GM19193 (cell line): ENCODE data around the gene PEAK1.

Experiments
- POLR2A ChIP-seq: IDR thresholded peaks from 4 replicates; pipeline ENCODE4 v1.6.1; 2011; ENCODE audit not compliant: insufficient read depth, insufficient read length; ENCODE audit errors: extremely low read depth

The PEAK1 gene

DNA sequence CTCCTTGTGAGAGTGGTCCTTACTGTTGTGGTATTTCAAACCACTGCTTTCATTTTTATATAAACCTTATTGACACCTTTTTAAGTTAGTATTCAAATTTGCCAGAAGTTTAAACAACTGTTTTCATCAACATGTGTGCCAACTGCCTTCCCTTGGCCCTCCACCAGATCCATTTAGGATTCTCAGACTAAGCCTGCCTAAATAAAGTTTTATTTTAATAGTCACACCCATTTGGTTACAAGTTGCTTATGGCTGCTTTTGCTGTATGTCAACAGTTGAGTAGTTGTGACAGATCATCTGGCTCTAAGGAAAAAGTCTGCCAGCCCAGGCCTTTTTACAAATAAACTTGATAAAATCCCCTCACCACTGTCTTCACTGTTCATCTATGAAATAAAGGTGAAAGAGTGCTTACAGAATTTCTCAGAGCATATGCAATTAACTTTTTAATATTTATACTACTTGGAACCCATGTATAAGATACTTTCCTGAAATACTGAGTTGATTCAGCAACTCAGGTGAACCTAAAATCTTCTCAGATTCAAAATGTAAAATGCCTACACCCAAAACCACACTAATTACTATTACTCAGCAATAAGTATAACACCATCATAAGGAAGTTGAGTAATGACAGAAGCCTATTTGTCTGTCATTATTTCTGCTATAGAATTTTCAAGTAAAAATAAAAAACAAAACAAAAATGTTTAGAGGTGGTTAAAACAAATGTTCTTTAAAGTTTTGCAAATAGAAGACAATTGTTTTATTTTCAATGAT, 35.1 kb downstream of the PEAK1 start:
- no peak for TF ChIP-seq POLR2A

DNA sequence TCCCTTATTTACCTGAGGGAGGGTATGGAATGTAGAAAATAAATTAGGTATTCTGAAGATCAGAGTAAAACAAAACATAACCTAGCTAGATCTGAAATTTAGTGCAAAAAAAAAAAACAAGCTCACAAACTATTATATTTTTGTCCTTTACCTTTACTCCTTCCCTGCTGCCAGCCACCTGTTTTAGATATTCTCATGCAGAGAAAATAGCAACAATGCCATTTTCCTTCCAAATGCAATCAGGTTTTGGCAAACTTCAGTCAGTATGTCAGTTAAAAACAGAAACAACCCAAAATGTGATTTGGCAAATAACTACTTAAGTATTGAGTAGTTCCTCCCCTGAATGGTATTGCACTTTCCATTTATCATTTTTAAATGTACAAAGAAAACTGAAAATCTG, 35.8 kb downstream of the PEAK1 start:
- TF ChIP-seq POLR2A, result no peak

DNA sequence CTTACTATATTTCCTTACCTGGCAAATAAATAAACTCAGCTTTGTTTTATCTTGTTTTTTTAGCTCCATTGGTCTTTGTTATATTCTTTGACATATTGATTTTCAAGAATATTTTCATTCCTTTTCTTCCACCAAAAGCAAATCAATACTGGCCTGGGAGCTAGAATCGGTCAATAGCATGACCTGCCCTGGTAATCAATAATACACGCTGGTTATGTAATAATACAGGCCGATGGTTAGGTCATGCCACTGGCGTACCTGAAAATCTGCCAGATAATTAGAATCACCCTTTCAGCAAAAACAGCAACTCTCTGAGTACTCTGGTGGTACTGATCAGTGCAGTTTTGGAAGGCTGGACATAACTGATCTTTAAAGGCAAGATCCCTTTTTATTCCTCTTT, 39.9 kb downstream of the PEAK1 start:
- no peak for TF ChIP-seq POLR2A

DNA sequence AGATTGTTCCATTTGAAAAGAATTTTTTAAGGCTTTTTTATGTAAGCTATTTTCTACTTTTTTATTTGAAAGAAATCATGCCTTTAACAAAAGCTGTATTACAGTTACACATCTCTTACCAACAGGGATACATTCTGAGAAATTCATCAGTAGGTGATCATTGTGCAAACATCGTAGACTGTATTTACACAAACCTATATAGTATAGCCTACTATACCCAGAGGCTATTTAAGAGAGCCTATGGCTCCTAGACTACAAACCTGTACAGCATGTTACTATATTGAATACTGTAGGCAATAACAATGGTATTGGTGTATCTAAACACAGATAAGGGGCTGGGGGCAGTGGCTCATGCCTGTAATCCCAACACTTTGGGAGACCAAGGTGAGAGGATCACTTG, 43.1 kb downstream of the PEAK1 start:
- no peak for TF ChIP-seq POLR2A

DNA sequence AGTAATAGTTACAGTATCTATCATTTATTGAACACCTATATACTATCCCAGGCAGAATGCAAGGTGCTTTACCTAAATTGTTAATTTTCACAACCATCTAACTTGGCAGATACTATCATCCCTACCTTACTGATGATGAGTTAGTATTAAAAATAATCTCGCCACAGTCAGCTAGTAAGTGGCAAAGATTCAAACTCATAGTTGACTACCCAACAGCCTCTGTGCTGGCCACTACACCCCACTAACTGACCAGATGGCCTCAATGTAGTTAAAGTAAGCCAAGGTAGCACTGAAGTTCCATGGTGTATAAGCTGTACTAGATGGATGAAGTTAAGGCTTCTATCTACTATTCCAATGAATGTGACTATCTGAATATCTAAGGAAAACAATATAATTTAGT, 44.8 kb downstream of the PEAK1 start:
- TF ChIP-seq POLR2A, result no peak

DNA sequence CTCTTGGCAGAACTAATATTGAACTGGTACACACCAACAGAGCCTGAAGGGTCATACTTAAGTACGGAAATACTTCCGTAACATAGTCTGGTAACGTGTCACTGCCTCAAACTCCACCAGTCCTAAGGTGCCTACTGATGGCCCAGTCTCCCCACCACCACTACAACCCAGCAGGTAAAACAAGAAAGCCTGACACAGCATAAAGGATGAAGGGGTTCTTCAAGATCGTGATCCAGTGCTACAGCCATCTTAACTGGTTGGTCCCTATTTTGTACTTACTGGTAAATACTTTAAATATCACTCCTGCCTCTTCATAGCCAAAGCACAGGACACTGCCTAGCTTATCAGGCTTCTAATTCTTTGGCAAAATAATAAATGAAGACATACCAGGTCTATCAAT, 46.5 kb downstream of the PEAK1 start:
- TF ChIP-seq POLR2A, result no peak

DNA sequence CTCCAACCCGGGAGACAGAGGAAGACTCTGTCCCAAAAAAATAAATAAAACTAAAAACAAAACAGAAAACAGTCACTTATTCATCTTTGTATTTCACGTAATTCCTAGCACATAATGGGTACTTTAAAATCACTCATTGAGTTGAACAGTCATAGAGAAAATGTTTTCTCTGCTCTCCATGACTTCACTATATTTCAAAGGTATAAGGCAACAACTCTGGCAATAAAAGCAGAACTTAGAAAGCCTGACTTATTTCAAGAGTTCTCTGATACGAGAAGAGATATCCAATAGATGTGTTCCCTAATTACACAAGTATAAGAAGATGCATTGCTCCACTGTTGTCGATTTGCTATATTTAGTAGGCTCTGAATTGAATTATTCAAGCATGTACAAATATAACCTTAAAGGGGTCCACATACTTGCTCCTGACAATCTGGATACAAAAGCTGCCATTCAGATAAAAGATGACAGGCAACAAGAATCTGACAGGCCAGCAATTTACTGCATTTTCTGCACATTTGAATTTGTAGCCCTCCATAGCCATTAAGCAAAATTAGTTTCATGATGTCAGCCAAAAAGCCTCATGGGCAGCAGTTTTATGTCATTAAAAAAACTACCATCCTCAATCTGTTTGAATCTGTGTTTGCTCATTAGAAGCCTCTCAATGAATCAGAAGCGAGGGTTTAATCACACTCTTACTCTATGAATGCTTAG, 47.9 kb downstream of the PEAK1 start:
- TF ChIP-seq POLR2A, result no peak

DNA sequence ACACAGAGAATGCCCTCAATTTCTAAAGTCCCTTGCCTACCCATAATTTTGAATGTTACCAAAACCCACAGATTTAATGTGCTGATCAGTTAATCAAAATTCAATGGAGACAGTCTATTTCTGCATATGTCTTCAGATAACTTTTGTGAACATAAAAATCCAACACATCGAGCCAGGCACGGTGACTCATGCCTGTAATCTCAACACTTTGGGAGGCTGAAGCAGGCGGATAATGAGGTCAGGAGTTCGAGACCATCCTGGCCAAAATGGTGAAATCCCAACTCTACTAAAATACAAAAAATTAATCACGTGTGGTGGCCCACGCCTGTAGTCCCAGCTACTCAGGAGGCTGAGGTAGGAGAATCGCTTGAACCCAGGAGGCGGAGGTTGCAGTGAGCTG, 49.3 kb downstream of the PEAK1 start:
- TF ChIP-seq POLR2A, result no peak

DNA sequence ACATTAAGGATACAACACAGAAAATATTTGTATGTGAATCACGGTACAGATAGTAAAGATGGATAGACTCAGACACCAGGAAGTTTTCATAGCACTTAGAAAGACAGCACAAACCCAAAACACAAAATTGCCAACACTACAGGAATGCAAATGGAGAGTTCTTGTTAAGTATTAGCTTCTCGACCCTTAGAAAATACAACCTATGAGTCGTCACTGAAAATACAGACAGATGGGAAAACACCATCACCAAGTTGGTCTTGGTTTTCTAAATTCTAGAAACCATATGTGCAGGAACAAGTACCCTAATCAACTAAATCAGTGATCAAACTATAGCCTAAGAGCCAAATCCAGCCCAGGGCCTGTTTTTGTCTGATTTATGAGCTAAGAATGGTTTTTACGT, 50.7 kb downstream of the PEAK1 start:
- TF ChIP-seq POLR2A, result no peak

DNA sequence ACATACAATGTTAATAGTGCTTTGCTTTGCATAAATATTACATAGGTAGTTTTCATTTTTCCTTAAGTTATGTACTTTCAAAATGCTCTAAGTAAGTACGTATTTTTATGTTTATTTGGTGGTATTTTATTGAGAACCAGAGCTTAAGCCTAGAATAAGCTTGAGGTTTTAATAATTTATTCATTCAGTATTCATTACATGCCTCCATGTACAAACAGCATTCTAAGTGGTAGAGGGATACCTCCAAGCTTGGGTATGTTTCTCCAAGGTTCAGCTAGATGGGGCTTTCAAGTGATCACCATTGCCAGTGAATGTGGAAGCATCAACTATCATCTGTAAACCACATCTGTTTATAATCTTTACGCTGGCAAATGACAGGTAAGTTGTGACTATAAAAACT, 52.3 kb downstream of the PEAK1 start:
- no peak for TF ChIP-seq POLR2A

DNA sequence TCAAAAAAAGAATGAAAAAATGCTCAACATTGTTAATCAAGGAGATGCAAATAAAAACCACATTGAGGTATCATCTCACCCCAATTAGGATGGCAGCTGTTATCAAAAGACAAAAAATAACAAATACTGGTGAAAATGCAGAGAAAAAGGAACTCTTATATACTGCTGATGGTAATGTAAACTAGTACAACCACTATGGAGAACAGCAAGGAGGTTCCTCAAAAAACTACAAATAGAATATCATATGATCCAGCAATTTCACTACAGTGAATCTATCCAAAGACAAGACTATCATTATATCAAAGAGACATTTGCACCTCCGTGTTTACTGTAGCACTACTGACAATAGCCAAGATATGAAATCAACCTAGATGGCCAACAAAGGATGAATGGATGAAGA, 58.4 kb downstream of the PEAK1 start:
- no peak for TF ChIP-seq POLR2A

DNA sequence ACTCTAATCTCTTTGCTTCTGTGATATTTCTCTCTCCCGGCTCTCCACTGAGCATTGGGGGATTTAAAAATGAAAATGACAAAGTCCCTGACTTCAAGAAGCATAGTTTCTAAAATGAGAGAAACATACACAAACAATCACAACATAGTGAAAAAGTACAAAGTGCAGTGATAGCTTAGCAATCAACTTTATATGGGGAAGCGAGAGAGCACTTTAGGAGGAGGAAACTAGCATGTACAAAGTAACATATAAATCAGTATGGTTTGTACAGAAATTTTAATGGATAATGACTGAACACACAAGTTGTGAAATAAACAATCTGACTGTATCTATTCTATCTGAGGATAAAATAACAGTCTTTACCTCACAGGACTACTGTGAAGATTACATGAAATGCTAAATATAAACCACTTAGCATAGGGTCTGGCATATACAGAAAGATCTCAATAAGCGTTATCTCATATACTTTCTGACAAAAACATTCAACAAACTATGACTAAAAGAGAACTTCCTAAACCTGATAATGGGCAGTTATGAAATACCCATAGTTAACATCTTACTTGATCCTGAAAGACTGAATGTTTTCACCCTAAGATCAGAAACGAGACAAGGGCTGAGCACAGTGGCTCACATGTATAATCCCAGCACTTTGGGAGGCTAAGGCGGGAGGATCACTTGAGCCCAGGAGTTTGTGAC, 61.2 kb downstream of the PEAK1 start:
- TF ChIP-seq POLR2A, result no peak

DNA sequence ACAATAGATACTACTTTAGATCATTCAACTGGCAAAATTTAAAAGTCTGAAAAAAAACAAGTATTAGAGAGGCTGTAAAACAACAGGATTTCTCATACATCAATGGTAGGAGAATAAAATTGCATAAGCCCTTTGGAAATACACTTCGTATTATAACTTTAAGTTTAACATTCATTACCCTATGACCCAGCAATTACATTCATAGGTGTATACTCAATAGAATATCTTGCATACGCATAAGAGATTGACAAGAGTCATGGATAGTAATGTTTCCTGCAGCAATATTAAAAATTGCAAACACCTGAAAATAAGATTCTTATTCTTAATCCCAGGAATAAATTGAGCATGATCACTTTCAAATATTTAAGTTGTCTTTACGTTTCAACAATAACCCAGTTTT, 63.6 kb downstream of the PEAK1 start:
- no peak for TF ChIP-seq POLR2A

DNA sequence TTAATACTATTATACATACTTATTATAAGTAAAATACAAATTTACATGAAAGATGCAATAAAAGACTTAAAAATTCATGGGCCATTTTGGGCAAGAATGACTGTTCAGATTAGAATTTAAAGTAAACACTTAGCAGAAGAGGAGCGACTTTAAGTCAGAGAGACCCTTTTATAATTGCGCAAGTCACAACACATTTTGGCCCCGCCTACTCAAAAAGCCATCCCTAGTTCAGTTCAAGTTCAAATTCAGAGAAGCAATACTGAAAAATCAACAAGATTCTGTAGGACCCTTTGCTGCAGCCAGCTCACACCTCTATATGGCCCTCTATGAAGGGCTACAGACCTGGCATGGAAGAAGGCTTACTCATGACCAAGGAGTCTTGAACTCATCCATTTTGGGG, 64.6 kb downstream of the PEAK1 start:
- TF ChIP-seq POLR2A, result no peak

DNA sequence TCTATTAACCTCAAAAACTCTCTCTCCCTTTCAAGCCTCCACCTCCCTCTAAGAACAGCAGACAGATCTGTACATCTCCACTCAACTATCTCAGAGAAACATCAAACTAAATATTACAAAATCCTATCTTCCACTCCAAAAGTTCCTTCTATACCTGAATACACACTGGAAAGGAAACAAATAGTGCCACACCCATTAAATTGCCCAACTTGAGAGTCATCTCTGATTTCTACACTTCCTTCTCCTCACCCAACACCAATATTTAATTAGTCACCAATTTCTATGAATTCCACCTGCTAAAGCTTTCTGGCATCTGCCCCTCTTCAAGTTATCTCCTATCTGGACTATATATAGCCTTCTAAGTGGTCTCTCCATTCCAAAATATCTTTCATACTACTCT, 65.8 kb downstream of the PEAK1 start:
- TF ChIP-seq POLR2A, result no peak

DNA sequence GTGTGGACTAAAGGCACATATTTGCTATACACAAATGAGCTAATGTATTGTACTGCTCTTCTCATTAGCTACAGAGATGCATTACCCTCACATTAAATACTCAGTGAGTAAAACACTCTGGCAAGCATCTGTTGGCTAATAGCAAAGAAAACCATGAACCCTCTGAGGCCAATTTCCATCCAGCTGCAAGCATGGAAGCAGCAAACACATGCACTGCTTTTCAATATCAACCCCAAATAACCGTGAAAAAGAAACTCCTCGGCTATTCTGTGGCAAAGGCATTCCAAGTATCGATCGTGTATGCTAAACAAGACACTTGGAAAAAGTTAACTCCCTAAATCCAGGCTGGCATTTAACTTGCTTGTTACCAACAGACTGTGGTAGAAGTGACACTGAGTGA, 67.0 kb downstream of the PEAK1 start:
- TF ChIP-seq POLR2A, result no peak
